Adrenal gland (tissue), 12 donors: ENCODE results near the gene SHF. TPM values are rescaled to one million over a fixed set of nuclear protein-coding genes. Genes with fewer than 3 reads are reported as not detected.
A peak's percentile ranks its signal among the peaks of the same experiment; 100 is the strongest.

Source experiments
- DNase-seq, 7 donors: peaks; one replicate each; pipeline ENCODE4 v3.0.0-alpha.2; 2019 to 2020
- H3K27ac ChIP-seq, 5 donors: fragments of 200-600 bp; sonication (generic) in 4 of 5; 1 replicate in 3 of 5; 2 replicates in 2 of 5; pipeline versions ENCODE4 v1.5.1 to v1.8.0; 2016 to 2020; ENCODE audit warnings: mild to moderate bottlenecking in 1 of 5
- H3K27me3 ChIP-seq: fragments of 200-600 bp; 2 replicates; pipeline ENCODE4 v1.8.0; 2021
- H3K36me3 ChIP-seq, 2 donors: fragments of 200-600 bp; replicated peaks in 1 of 2; 1 replicate in 1 of 2; 2 replicates in 1 of 2; pipeline versions ENCODE4 v1.5.1 to v1.8.0; 2018 to 2022
- H3K4me1 ChIP-seq, 2 donors: fragments of 200-600 bp; replicated peaks in 1 of 2; 1 replicate in 1 of 2; 2 replicates in 1 of 2; pipeline versions ENCODE4 v1.5.1 to v1.8.0; 2018 to 2021
- H3K4me3 ChIP-seq, 4 donors: fragments of 200-600 bp; sonication (generic) in 3 of 4; one replicate each; pipeline ENCODE4 v1.5.1; 2016 to 2018
- H3K9me3 ChIP-seq, 3 donors: fragments of 200-600 bp; sonication (generic) in 1 of 3; replicated peaks in 1 of 3; 1 replicate in 2 of 3; 2 replicates in 1 of 3; pipeline versions ENCODE4 v1.5.1 to v1.8.0; 2016 to 2021
- CTCF ChIP-seq, 6 experiments: fragments of 450-650 bp in 4 of 6; fragments of 200-600 bp in 2 of 6; sonication (generic) in 1 of 6; IDR thresholded peaks; 1 replicate in 5 of 6; 2 replicates in 1 of 6; pipeline versions ENCODE4 v1.5.1 to v1.8.0; 2016 to 2021; ENCODE audit warnings: antibody characterized with exemption in 6 of 6, mild to moderate bottlenecking in 2 of 6, moderate library complexity in 1 of 6
- POLR2A ChIP-seq, 2 donors: fragments of 450-650 bp; IDR thresholded peaks; one replicate each; pipeline ENCODE4 v1.6.1; 2017; ENCODE audit warnings: antibody characterized with exemption in 2 of 2, mild to moderate bottlenecking in 2 of 2, moderate library complexity in 1 of 2
- WGBS, 4 donors: extraction: QIAGEN DNeasy Blood & Tissue Kit in 2 of 4; methylation state at CpG; one replicate each; pipeline versions ENCODE4 v1.1.5 to v1.1.7; 2013 to 2017; 5-methylcytosine and 5-hydroxymethylcytosine counted together
- intact Hi-C, 2 donors: fragments of 100-400 bp; cut with DNase I; formaldehyde crosslinking; loops; one replicate each; pipeline versions ENCODE4 v1.14.1 to v1.15.0; 2022 to 2023
- polyA plus RNA-seq, 3 donors: library from polyadenylated mRNA; stranded (reverse); fragments of 200-250 nt in 2 of 3; fragments of 350-450 nt in 1 of 3; fragmentation: Illumina TruSeq in 1 of 3; extraction: RNeasy Lipid Tissue Mini Kit (QIAGEN cat#74804) in 1 of 3; gene quantifications; one replicate each; pipeline ENCODE4 v1.2.3, GENCODE V29; 2013 to 2014
- total RNA-seq, 9 donors: library from RNA; depleted of rRNA in 4 of 9; stranded (reverse); fragments of >200 nt in 4 of 9; fragments of 120-200 nt in 1 of 9; fragmentation: NEBNext Ultra II Directional in 1 of 9; extraction: Animal tissue kit (Norgen Biotek cat#: 25700) in 1 of 9; gene quantifications; one replicate each; pipeline versions ENCODE4 v1.1.0 to v1.2.4, GENCODE V29; 2013 to 2023
- donor health status: healthy with polysubstance abuse.
- donor health status: Bipolar disorder and iron deficiency.
- donor health status: DM: yes; HTN: yes; CAD: no.
- donor health status: DM: no; HTN: no; CAD: no.
- donor health status: DM: no; HTN: no; CAD: no.
- donor health status: DM: yes; HTN: yes; CAD: no.

SHF gene
- total and polyA plus RNA-seq, 12 donors, result 3.2 to 30.0 (median 17.3) TPM

DNA sequence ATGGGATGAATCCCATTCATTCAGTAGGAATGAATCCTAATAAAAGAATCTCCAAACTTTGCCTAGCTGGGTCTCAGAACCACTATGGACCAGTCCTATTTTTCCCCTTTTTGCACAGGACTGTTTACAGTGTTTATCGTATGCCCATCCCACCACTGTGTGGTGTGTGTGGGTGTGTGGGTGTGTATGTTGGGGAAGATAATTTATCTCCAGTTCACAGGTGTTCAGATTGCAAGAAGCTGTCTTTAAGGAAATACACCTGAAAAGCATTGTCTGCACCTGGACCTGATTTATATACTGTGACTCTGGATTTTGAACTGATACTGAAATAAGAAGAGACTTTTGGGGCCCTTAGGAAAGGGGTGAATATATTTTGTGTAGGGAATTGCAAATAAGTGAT lies 24.7 kb upstream of the SHF start:
- 75 to 92% (median 89%) methylated on average over 1 of the region's 1 CpG for WGBS, 4 donors
- Histone ChIP-seq H3K27ac (no peak overlapping the region), H3K36me3 (no peaks in the 10 kb centered on the region), H3K27me3 (no peaks in the 10 kb centered on the region), H3K9me3 (no peaks in the 10 kb centered on the region), H3K4me1 (no peaks in the 10 kb centered on the region), H3K4me3 (no peak overlapping the region)
- no peak for TF ChIP-seq POLR2A (IDR thresholded peaks at IDR 0.05)
- no peak for TF ChIP-seq CTCF (IDR thresholded peaks at IDR 0.05)
- no peak for DNase-seq
- intact Hi-C loops, result no loop called here

- 0 to 15% (median 9%) methylated on average over 2 of the region's 2 CpGs for WGBS, 4 donors
- TF ChIP-seq CTCF (IDR thresholded peaks at IDR 0.05), result peak; percentile 54 to 74 (median 72)
- TF ChIP-seq POLR2A (IDR thresholded peaks at IDR 0.05), result no peak
- Histone ChIP-seq H3K27ac (peak overlapping the region in 3 of 5 donors; percentile 46 to 69 (median 61)), H3K4me1 (no peaks in the 10 kb centered on the region), H3K36me3 (no peaks in the 10 kb centered on the region), H3K9me3 (no peaks in the 10 kb centered on the region), H3K4me3 (no peak overlapping the region), H3K27me3 (no peaks in the 10 kb centered on the region)
- peak; percentile 42 to 78 (median 66) for DNase-seq
- intact Hi-C loops, result no loop called here
Measured at GRCh38 chr15:45205192-45205591, 17.4 kb upstream of the SHF start.

GRCh38 chr15:45203182-45203581 lies 15.4 kb upstream of the SHF start:
- H3K27ac ChIP-seq, result peak overlapping the region in 3 of 5 donors; percentile 22 to 69 (median 53)

DNA sequence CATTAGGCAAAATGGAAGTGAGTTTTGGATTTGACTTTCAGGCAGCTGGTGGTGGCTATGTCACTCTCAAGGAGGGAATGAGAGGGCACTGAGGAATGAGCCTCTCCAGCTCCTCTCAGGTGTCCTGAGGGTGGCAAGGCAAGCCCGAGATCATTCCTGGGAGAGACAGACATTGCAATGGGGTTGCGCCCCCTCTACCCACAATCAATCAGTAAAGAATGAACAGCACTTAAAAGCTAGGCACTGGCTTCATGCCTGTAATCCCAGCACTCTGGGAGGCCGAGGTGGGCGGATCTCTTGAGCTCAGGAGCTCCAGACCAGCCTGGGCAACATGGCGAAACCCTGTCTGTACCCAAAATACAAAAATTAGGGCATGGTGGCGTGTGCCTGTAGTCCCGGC lies 14.1 kb upstream of the SHF start:
- WGBS, 4 donors, result 88 to 94% (median 92%) methylated on average over 5 to 7 of the region's 7 CpGs
- Histone ChIP-seq H3K27ac (no peak overlapping the region), H3K4me1 (peaks cover 7 to 8% of the 10 kb centered on the region in 2 donors), H3K27me3 (no peaks in the 10 kb centered on the region), H3K36me3 (no peaks in the 10 kb centered on the region), H3K9me3 (no peaks in the 10 kb centered on the region), H3K4me3 (no peak overlapping the region)
- no peak for DNase-seq
- intact Hi-C loops, result loop anchor here in 1 of 2 donors (5.0 kb wide), 1 partner anchor 35 kb away; no protein-coding TSS in a partner anchor
- TF ChIP-seq CTCF (IDR thresholded peaks at IDR 0.05) (no peak), POLR2A (IDR thresholded peaks at IDR 0.05) (no peak)

More at GRCh38 chr15:45203182-45203581, 15.4 kb upstream of the SHF start:
- peaks cover 7 to 8% of the 10 kb centered on the region in 2 donors for H3K4me1 ChIP-seq
- no peaks in the 10 kb centered on the region for H3K9me3 ChIP-seq
- H3K36me3 ChIP-seq, result no peaks in the 10 kb centered on the region
- no peak overlapping the region for H3K4me3 ChIP-seq
- 18 to 32% (median 21%) methylated on average over 4 of the region's 4 CpGs for WGBS, 4 donors
- H3K27me3 ChIP-seq, result no peaks in the 10 kb centered on the region
- TF ChIP-seq CTCF (IDR thresholded peaks at IDR 0.05), result no peak
- TF ChIP-seq POLR2A (IDR thresholded peaks at IDR 0.05), result no peak
- DNase-seq, result peak in 5 of 7 donors; percentile 34 to 72 (median 54)
- intact Hi-C loops, result loop anchor here in 1 of 2 donors (5.0 kb wide), 1 partner anchor 36 kb away; no protein-coding TSS in a partner anchor
